ENCODE data around the gene ENAH.
A peak's percentile ranks its signal among the peaks of the same experiment; 100 is the strongest.

ENAH gene

GRCh38 chr1:225470211-225471108 lies 182.5 kb downstream of the ENAH start:
- DNase-seq (ENCODE audit: low spot score) = no peak

GRCh38 chr1:225469051-225469450 lies 183.9 kb downstream of the ENAH start:
- DNase-seq (ENCODE audit: low spot score) = no peak

- no peak for DNase-seq (ENCODE audit: low spot score)
These were observed 184.5 kb downstream of the ENAH start for GRCh38 chr1:225468270-225469020.

DNA sequence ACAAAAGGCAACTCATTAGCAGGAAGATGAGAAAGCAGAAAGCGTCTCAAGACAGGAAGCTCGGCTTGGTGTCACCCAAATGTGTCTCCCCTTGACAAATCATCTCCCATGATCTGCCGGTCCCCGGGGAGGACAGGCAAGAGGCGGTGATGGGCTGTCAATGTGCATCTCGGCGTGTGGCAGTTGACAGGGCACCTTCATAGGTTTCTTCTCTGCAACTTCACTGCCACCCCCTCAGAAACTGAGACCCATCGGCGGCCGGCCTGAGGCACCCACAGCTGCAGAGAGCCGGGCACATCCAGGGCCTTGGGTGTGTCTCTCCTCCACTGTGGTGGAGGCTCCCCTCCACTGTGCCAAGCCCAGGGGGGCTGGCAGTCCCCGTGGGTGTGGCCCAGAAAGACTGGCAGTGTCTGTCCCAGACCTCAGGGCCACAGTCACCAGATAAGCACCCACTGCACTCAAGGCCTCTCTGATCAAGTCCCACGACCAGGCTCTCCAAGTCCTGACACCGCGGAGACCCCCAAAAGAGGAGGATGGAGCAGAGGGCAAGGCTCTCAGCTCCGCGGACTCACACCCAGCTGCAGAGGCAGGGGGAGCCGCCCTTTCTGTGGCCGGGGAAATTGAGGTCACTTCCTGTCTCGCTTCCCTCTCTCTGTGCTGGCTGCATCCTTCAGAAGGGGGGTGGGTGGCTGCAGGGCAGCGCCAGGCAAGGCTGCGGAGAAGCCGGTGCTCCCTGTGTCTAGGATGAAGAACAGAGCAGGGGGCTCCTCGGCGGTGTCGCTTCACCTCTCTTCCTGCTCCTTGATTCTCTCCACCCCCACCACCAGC lies 185.5 kb downstream of the ENAH start:
- DNase-seq (ENCODE audit: low spot score) = no peak

DNA sequence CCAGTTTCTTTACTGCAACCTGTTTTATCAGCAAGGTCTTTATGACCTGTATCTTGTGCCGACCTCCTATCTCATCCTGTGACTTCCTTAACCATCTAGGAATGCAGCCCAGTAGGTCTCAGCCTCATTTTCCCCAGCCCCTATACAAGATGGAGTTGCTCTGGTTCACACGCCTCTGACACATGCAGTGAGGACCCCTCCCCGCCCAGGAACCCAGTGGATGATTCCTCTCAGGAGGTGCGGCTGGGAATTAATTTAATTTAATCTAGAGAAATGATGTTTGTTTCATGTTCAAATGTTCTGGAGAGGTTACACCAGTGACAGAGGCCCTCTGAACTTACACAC lies 186.1 kb downstream of the ENAH start:
- no peak for DNase-seq (ENCODE audit: low spot score)

GRCh38 chr1:225465793-225466517 lies 187.0 kb downstream of the ENAH start:
- no peak for DNase-seq (ENCODE audit: low spot score)

DNA sequence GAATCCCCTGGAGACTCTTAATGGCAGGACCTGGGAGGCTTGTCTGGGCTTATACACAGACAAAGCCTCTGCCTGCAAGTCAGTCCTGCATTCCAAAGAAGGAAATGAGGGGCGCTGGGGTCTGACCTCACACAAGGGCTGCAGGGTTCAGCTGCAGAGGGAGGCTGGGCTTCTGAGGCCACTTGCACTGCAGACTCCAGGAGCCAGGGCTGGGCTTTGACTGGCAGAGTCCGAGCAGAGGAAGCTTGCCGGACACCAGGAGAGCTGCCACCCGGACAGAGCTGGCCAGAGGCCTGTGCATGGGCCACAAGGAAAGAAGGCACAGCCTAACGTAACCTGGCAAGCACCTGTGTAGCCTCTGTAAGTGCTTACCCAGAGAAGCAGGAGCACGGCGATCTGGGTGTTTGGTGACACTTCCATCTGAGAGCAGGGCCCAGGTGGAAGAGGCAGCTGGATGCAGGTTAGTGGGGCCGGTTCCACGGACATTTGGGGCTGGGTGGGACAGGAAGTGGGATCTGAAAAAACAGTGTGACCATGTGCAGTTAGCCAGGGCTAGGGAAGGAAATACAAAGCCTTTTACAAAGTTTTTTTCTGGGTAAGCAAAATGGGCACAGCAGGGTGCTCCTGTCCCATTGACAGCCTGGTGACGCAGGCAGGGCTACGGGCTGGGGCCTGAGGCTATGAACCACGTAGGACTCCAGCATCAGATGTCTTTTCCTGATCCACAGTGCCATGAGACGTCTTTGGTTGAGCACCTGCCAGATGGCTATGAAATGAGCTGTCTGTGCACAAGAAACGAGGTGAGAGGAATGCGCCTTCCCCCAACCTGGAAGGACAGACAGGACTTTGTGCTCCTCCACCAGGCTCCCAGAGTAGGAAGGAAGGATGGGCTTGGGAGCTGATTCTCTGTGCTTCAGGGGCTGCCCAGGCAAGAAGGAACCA lies 187.8 kb downstream of the ENAH start:
- DNase-seq (ENCODE audit: low spot score) = no peak

DNA sequence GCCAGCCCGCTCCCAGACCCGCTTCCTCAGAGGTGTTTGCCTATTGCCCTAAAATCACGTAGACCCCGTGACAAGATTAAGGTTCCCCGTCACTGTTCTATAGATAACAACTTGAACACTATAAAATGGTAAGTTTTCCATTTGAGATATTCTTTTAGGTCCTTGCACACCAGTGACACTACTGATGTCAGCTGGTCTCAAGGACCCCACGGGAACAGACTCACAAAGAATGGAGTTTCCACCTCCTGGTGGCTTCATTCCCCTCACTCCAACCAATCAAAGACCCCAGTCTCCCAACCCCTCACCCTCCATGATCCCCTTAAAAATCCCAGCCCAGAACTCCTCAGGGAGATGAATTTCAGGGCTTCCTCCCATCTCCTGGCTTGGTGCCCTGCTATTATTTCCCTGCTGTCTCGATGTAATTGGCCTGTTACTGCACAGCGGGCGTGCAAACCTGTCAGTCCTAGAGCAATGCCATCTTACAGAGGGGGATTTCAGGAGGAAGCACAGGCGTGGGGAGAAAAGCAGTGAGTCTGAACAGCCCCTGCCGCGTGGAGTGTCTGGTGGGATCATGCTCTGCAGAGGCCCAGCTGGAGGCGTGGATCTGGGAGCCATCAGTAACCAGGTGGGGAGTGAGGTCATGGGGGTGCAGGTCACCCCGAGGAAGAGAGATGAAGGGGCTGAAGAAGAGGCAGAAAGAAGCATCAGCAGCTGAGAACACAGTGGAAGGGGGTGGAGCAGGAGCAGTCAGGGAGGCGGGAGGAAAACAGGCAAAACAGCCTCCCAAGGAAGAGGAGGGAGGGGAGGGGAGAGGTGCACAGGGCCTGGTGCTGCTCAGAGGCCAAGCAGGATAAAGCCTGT lies 190.0 kb downstream of the ENAH start:
- no peak for DNase-seq (ENCODE audit: low spot score)

- DNase-seq (ENCODE audit: low spot score) = no peak
These were observed 190.6 kb downstream of the ENAH start for GRCh38 chr1:225462429-225462713.

DNA sequence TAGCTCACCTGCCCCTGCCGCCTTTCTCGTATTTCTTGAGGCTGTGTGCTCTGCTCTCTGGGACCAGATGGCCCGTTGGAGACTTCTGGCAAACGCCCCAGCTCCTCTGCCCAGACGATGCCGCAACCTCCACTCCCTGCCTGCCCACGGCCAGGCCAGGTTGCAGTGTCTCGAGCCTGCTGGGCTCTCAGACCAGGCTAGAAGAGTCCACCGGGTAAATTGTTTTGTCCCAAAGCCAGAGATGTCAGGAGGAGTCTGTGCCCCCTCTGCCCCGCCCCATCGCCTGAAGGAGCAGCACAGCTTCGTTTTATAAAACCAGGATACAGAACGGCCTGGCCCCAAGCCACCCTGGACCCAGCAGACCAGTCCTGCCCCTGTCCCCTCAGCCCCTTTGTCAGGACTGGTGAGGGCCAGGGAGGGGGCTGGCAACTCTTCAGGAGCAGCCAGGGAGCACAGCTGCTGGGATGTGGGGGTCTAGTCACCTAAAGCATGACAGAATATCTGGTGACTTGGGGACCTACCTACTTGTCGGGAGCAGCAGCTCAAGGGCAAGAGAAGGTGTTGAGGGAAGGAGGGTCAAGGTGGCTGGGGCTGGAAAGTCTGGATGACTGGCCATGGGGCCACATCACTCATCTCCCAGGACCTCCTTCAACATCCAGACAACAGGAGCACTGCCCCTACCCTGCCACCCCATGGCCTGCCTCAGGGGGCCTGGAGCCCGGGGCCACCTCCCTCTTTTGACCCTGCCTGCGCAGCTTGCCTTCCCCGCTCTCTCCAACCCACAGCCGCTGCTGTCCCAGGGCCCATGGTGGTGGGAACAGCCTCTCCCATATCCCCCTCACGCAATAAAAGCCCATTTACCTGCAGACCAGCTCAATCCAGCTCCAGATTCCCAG lies 191.1 kb downstream of the ENAH start:
- DNase-seq (ENCODE audit: low spot score) = no peak

GRCh38 chr1:225460737-225461532 lies 192.0 kb downstream of the ENAH start:
- DNase-seq (ENCODE audit: low spot score) = peak; percentile 35

- DNase-seq (ENCODE audit: low spot score) = no peak
These were observed 192.7 kb downstream of the ENAH start for GRCh38 chr1:225460021-225460736.

GRCh38 chr1:225458222-225458631 lies 194.7 kb downstream of the ENAH start:
- no peak for DNase-seq (ENCODE audit: low spot score)

GRCh38 chr1:225454733-225455132 lies 198.2 kb downstream of the ENAH start:
- DNase-seq (ENCODE audit: low spot score) = peak; percentile 91

GRCh38 chr1:225453797-225454648 lies 198.9 kb downstream of the ENAH start:
- DNase-seq (ENCODE audit: low spot score) = peak; percentile 81

DNA sequence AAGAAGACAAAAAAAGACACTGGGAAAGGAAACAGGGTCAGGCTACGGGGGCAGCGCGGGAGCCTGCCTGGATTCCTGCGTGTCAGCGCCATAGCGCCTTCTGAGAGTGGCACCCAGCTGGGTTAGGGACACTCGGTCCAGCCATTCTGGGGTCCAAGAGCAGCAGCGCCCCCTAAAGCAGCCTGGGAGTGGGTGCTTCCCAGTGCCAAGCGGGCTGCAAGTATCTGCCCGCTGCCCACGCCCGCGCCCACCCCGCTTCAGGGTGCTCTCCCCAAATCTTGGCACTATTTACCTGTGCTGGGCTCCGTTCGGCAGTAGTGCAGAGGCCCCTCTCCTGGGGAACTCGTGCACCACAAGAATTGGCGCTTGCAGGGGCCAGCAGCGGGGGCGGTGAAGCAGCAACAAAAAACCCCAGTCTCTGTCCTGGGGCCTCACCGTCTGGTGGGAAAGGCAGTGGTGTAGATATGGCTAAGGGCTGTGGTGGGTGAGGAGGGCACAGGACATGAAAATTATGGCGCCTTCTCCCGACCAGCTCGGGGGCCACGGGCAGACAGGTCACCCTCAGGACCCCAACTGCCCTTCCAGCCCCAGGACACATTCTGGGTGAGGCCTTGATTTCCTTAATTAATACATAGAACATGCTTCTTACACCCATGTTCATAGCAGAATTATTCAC lies 200.9 kb downstream of the ENAH start:
- DNase-seq (ENCODE audit: low spot score) = no peak

Measured in SW480 (cell line).